Adipocyte (in vitro differentiated cells): ENCODE results near the gene NEDD8.

ENCODE experiments used
- DNase-seq: peaks from one replicate; pipeline ENCODE4 v3.0.0-alpha.2; 2015; ENCODE audit warnings: low read depth
- H3K27me3 ChIP-seq: replicated peaks from 2 replicates; pipeline ENCODE4 v1.7.0; 2013; ENCODE audit warnings: mild to moderate bottlenecking, low read length, moderate library complexity; ENCODE audit not compliant: control insufficient read depth, insufficient read depth
- H3K36me3 ChIP-seq: 2 replicates; pipeline ENCODE4 v1.7.0; 2013; ENCODE audit warnings: low read length, mild to moderate bottlenecking, moderate library complexity; ENCODE audit not compliant: control insufficient read depth, insufficient read depth, severe bottlenecking
- H3K4me1 ChIP-seq: 2 replicates; pipeline ENCODE4 v1.7.0; 2013; ENCODE audit warnings: mild to moderate bottlenecking, low read length, moderate library complexity; ENCODE audit not compliant: control insufficient read depth, insufficient read depth
- H3K4me3 ChIP-seq: 2 replicates; pipeline ENCODE4 v1.7.0; 2013; ENCODE audit warnings: mild to moderate bottlenecking, low read length, moderate library complexity
- H3K9ac ChIP-seq: 2 replicates; pipeline ENCODE4 v1.7.0; 2013; ENCODE audit warnings: mild to moderate bottlenecking, low read length, moderate library complexity
- H3K9me3 ChIP-seq: 2 replicates; pipeline ENCODE4 v1.7.0; 2013; ENCODE audit warnings: mild to moderate bottlenecking, low read length, moderate library complexity; ENCODE audit not compliant: control insufficient read depth

Gene NEDD8

GRCh38 chr14:24179961-24180796 lies 52.0 kb downstream of the NEDD8 start:
- H3K9ac ChIP-seq = peak overlapping the region; percentile 53
- DNase-seq = peak; percentile 59
- no peaks in the 10 kb centered on the region for H3K9me3 ChIP-seq
- H3K4me3 ChIP-seq = no peak overlapping the region
- H3K4me1 ChIP-seq = peaks cover 16% of the 10 kb centered on the region
- no peaks in the 10 kb centered on the region for H3K27me3 ChIP-seq
- peaks cover 76% of the 10 kb centered on the region for H3K36me3 ChIP-seq

GRCh38 chr14:24179294-24179960 lies 52.7 kb downstream of the NEDD8 start:
- Histone ChIP-seq H3K9me3 (no peaks in the 10 kb centered on the region), H3K9ac (peak overlapping the region; percentile 53), H3K36me3 (peaks cover 74% of the 10 kb centered on the region), H3K27me3 (no peaks in the 10 kb centered on the region), H3K4me1 (peaks cover 16% of the 10 kb centered on the region), H3K4me3 (no peak overlapping the region)
- DNase-seq = no peak

- Histone ChIP-seq H3K9me3 (no peaks in the 10 kb centered on the region), H3K36me3 (peaks cover 67% of the 10 kb centered on the region), H3K9ac (no peak overlapping the region), H3K4me3 (no peak overlapping the region), H3K4me1 (peaks cover 16% of the 10 kb centered on the region), H3K27me3 (no peaks in the 10 kb centered on the region)
- no peak for DNase-seq
Observed at GRCh38 chr14:24178399-24179178, 53.6 kb downstream of the NEDD8 start.

GRCh38 chr14:24177891-24178290 lies 54.3 kb downstream of the NEDD8 start:
- H3K36me3 ChIP-seq = peaks cover 60% of the 10 kb centered on the region
- H3K4me1 ChIP-seq = peaks cover 16% of the 10 kb centered on the region
- H3K27me3 ChIP-seq = no peaks in the 10 kb centered on the region
- H3K4me3 ChIP-seq = no peak overlapping the region
- no peak for DNase-seq
- no peak overlapping the region for H3K9ac ChIP-seq
- no peaks in the 10 kb centered on the region for H3K9me3 ChIP-seq

GRCh38 chr14:24177041-24177825 lies 54.9 kb downstream of the NEDD8 start:
- Histone ChIP-seq H3K9ac (no peak overlapping the region), H3K4me1 (peaks cover 16% of the 10 kb centered on the region), H3K9me3 (no peaks in the 10 kb centered on the region), H3K4me3 (no peak overlapping the region), H3K36me3 (peaks cover 53% of the 10 kb centered on the region), H3K27me3 (no peaks in the 10 kb centered on the region)
- no peak for DNase-seq

GRCh38 chr14:24176599-24176998 lies 55.6 kb downstream of the NEDD8 start:
- Histone ChIP-seq H3K27me3 (no peaks in the 10 kb centered on the region), H3K4me3 (no peak overlapping the region), H3K36me3 (peaks cover 47% of the 10 kb centered on the region), H3K9ac (no peak overlapping the region), H3K4me1 (peaks cover 16% of the 10 kb centered on the region), H3K9me3 (no peaks in the 10 kb centered on the region)
- no peak for DNase-seq

GRCh38 chr14:24172871-24173281 lies 59.3 kb downstream of the NEDD8 start:
- no peak for DNase-seq
- no peaks in the 10 kb centered on the region for H3K27me3 ChIP-seq
- no peaks in the 10 kb centered on the region for H3K4me1 ChIP-seq
- H3K36me3 ChIP-seq = peaks cover 20% of the 10 kb centered on the region
- no peaks in the 10 kb centered on the region for H3K9me3 ChIP-seq
- no peak overlapping the region for H3K4me3 ChIP-seq
- no peak overlapping the region for H3K9ac ChIP-seq

GRCh38 chr14:24172261-24172860 lies 59.8 kb downstream of the NEDD8 start:
- no peaks in the 10 kb centered on the region for H3K27me3 ChIP-seq
- H3K4me1 ChIP-seq = no peaks in the 10 kb centered on the region
- H3K9ac ChIP-seq = no peak overlapping the region
- H3K36me3 ChIP-seq = peaks cover 19% of the 10 kb centered on the region
- H3K4me3 ChIP-seq = no peak overlapping the region
- H3K9me3 ChIP-seq = no peaks in the 10 kb centered on the region
- DNase-seq = no peak

GRCh38 chr14:24171422-24172260 lies 60.5 kb downstream of the NEDD8 start, which contains the start of gene REC8:
Gene REC8 (plus strand): TSS chr14:24172080. CDS start chr14:24172553, 473 bp downstream.
- DNase-seq = no peak

More at GRCh38 chr14:24171422-24172260, 60.5 kb downstream of the NEDD8 start, which contains the start of gene REC8:
- Histone ChIP-seq H3K4me3 (no peak within 1 kb of the TSS), H3K27me3 (no peaks in the 10 kb centered on the region), H3K9ac (no peak within 1 kb of the TSS), H3K4me1 (no peaks in the 10 kb centered on the region), H3K9me3 (no peaks in the 10 kb centered on the region), H3K36me3 (peaks cover 16% of the 10 kb centered on the region)
